Stimulated activated CD8-positive, alpha-beta memory T cell treated with anti-CD3 and anti-CD28 coated beads, Interleukin-15, amount 100 ng/mL, for 1 hour (primary cell): ENCODE measurements around the gene GCHFR.
A peak's percentile ranks its signal among the peaks of the same experiment; 100 is the strongest.

Experiments
- DNase-seq: peaks from one replicate; pipeline ENCODE4 v3.0.0-alpha.2; 2020; ENCODE audit warnings: low read depth

The GCHFR gene

GRCh38 chr15:40775740-40776536 lies 12.1 kb downstream of the GCHFR start:
- no peak for DNase-seq

GRCh38 chr15:40776537-40777141 lies 12.8 kb downstream of the GCHFR start:
- no peak for DNase-seq

- DNase-seq, result peak; percentile 57
Measured at GRCh38 chr15:40782609-40783227, 18.9 kb downstream of the GCHFR start.

- no peak for DNase-seq
Measured at GRCh38 chr15:40785164-40785563, 21.3 kb downstream of the GCHFR start.

GRCh38 chr15:40785814-40786213 lies 21.9 kb downstream of the GCHFR start:
- no peak for DNase-seq

GRCh38 chr15:40787344-40787841 lies 23.5 kb downstream of the GCHFR start:
- DNase-seq, result no peak

- DNase-seq, result no peak
Measured at GRCh38 chr15:40787991-40788390, 24.1 kb downstream of the GCHFR start.

GRCh38 chr15:40789119-40789518 lies 25.3 kb downstream of the GCHFR start:
- DNase-seq, result no peak

GRCh38 chr15:40789999-40790398 lies 26.1 kb downstream of the GCHFR start:
- DNase-seq, result no peak

GRCh38 chr15:40790718-40791117 lies 26.9 kb downstream of the GCHFR start:
- no peak for DNase-seq

- no peak for DNase-seq
Measured at GRCh38 chr15:40792394-40792793, 28.5 kb downstream of the GCHFR start.

GRCh38 chr15:40793216-40793989 lies 29.5 kb downstream of the GCHFR start:
- DNase-seq, result no peak

GRCh38 chr15:40796041-40796440 lies 32.2 kb downstream of the GCHFR start:
- DNase-seq, result no peak

- no peak for DNase-seq
Measured at GRCh38 chr15:40796512-40796911, 32.6 kb downstream of the GCHFR start.

- no peak for DNase-seq
Measured at GRCh38 chr15:40799523-40799922, 35.7 kb downstream of the GCHFR start.

GRCh38 chr15:40803076-40803475 lies 39.2 kb downstream of the GCHFR start:
- no peak for DNase-seq

GRCh38 chr15:40803688-40804087 lies 39.8 kb downstream of the GCHFR start:
- DNase-seq, result no peak

- no peak for DNase-seq
Measured at GRCh38 chr15:40806672-40807027, 42.8 kb downstream of the GCHFR start.

GRCh38 chr15:40807028-40807887 lies 43.4 kb downstream of the GCHFR start, which contains the start of the genes DNAJC17 and ZFYVE19:
Gene DNAJC17 (minus strand): TSS chr15:40807473. CDS start chr15:40807446, 27 bp downstream.
Gene ZFYVE19 (plus strand): TSS chr15:40807089. CDS start chr15:40807590, 501 bp downstream.
- peak; percentile 88 for DNase-seq

- no peak for DNase-seq
Measured at GRCh38 chr15:40807888-40808461, 44.1 kb downstream of the GCHFR start.
